GM18507 (cell line): Measurements from ENCODE around the gene MYO1B.

Experiments
- DNase-seq: peaks from one replicate; pipeline ENCODE4 v3.0.0; 2011; ENCODE audit warnings: low read depth; ENCODE audit not compliant: insufficient read length; ENCODE audit errors: extremely low spot score
- FAIRE-seq: peaks from 2 replicates; lab custom pipeline; 2011; peaks lifted over from hg19 to GRCh38; lab: Jason Lieb, UNC

MYO1B gene

DNA sequence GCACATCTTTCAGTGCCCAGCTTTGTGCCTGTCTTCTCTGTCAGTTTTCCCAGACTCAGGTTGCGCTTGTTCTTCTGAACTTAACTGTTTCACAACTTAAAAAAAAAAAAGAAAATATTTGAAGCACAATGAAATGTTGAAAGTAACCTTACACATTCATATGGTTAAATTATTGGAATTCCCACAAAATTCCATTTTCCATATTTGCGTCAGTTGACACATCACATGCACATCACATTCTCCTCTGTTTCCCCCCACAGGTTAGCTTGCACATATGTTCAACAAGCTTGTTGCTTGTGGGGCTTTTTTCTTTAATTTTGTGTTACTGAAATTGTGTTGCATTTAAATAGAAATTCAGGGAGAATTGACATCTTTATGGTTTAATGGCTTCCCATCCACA lies 8.3 kb downstream of the MYO1B start:
- DNase-seq: no peak
- no peak for FAIRE-seq

DNA sequence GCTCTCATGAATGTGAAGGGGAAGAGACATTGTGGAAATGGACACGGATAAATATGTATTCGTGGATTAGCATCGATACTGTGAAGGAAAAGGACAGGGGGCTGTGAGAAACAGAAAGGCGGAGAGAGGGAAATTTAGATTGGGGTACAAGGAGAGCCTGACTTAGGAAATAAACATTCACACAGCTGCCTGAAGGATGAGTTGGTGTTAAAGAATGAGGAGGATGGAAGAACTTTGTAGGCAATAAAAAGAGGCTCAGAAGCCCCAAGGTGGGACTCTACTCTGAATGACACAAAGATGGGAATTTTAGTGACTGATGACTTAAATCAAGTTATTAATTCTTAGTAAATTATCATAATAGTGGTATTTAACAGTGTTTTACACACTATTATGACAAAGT lies 10.1 kb downstream of the MYO1B start:
- FAIRE-seq: no peak
- no peak for DNase-seq

DNA sequence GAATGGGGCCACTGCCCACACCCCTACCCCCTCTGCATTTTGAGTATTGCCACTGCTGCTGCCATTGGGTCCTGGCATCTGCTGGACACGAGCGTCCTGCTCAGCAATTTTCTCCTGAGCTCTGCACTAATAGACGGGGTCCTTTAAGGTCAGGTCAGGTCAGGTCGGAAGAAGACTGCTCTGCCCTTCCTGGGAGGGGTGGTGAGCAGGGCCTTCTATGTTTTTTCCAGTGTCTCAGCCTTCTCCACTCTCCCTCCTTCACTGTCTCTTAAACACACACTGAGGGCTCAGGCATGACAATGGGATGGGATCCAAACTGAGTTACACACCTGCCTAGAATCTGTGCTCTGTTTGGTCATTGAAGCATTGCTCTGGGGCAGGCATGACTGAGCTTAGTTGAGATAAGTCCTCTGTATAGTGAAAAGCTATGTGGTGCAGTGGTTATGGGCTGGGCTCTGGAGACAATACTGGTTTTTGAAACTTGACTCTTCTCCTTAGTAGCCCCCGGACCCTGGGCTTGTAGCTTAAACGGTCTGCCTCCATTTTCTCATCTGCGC lies 10.6 kb downstream of the MYO1B start:
- no peak for DNase-seq
- FAIRE-seq: no peak

DNA sequence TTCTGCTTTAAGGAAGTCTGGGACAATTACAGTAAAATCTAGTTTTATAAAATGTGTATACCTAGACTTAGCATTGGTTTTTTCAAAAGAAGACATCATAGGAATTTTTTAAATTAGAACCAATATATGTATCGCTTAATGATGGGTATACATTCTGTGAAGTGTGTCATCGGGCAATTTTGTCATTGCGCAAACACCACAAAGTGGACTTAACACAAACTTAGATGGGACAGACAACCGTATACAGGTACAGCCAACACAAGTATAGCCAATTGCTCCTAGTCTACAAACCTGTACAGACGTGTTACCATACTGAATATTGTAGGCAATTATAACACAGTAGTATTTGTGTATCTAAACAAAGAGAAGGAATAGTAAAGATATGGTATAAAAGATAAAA lies 12.7 kb downstream of the MYO1B start:
- DNase-seq (no peak), FAIRE-seq (no peak)

DNA sequence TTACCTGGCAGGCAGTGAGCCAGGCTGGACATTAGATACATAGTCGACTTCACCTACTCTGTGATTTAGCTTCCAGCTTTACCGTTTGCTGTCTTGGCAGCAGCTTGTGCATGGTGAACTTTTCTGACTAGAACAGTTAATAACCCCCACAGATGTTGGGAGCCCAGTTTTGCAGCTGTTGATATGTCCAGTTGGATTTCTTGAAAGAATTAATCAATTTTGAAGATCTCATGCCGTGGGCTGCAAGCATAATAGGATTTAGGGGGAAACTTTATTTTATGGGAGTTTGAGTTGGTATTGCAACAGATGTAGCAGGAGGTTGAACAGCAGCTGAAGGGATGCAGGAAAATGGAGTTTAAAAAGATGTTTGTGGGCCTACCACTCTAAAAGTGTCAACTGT lies 13.8 kb downstream of the MYO1B start:
- DNase-seq (no peak), FAIRE-seq (no peak)

DNA sequence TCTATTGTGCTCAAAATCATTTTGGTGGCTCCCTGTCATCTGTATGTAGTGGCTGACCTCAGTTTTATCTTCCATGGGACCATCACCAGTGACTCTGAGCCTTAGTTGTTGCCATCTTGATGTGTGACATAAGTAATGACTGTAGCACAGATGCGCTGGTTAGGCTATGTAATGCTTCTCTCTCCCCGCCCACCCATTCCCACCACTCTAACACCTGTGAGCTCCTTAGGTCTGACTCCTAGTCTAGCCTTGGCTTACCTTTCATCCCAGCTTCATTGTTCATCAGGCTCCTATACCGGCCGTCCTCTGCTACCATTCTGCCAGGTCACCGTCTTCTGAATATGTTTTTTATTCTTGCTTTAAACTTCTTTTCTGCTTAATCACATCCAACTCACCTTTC lies 17.2 kb downstream of the MYO1B start:
- no peak for FAIRE-seq
- DNase-seq: no peak

DNA sequence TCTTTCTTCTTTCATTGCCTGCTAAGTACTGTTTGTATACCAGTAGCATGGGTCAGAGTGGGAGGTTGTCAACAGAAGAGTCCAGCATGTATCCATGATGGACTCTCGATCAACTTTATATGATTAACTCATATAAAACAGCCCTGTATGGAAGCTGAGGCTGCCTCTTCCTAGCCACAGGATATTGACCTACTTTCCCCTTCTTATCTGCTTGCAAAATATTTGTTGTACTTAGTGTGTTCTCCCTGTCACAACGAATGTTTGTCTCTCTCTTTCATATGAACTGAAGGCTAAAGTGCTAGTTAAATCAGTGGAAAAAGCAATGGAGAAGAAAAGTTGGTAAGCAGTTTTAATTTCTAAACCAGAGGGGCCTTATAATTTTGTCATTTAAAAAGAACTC lies 17.8 kb downstream of the MYO1B start:
- DNase-seq: no peak
- no peak for FAIRE-seq

DNA sequence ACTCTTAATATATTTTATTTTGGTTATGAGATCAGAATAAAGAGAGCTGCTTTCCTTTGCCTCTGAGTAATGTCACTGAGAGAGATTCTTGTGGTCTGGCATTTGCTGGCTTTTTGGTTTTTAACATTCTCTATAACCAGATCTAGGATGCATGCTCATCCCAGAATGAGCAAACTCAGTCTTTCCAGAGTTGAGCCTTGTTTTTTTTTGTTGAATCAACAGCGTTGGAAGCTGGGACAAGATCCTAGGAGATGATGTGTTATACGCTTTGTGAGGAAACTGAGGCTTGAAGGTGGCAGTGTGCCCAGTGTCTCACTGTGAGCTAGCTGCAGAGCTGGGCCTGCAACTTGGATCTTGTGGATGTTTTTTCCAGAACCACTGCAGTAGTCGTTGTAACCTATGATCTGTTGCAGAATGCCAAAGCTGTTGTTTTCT lies 19.5 kb downstream of the MYO1B start:
- no peak for DNase-seq
- FAIRE-seq: no peak

DNA sequence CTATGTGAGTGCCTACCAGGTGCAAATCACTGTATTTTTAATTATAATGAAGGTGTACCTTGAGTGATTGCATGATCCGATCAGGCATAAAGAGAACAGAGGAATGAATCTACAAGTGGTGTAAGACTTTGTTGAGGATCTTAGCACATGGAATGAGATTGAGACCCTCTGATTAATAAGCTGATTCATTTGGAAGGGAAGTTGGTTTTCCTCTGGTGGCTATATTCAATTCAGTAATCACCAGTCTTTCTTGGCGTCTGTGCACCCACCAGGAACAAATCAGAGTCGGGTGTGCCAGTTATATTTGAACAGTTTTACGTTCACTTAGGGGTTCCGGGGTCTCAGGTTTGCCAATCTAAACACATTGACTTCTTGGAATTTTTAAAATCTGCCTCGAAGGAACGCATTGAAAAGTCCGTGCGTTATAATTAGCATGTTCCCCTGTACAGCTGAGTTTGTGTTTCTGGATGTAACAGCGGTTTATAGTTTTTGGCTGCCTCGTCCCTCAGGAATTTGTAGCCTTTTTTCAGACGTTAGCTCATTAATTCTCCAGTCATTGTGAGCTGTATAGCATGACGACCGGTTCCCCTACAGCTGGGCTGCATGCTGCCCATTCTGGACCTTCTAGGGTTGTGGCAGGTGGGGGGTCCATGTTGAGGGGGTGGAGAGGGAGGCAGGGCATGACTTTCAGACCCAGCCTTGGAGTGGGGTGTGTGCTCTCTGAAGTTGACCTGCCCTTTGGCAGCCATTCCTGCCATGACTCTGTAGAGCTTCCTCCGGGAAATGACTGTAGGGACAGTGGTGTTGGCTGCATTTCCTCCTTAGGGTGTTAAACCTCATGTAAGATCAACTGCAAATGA lies 20.3 kb downstream of the MYO1B start:
- DNase-seq (no peak), FAIRE-seq (no peak)

DNA sequence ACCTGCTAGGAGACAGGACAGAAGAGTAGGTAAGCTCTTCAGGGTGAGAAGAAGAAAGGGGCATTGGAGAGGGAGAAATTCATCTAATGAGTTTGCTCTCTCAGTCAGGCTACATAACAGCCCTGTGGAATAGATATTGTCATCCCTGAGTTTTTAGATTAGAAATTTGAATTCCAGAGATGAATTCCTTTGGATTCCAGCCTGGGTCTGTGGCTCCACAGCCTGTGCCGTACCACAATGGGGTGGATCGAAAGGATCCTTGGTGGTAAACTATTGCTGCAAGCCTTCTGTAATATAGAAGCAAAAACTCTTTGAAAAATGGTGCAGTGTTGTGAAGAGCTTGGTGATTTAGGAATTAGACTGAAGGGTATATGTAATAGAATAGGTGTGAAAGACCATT lies 21.0 kb downstream of the MYO1B start:
- DNase-seq (no peak), FAIRE-seq (no peak)

DNA sequence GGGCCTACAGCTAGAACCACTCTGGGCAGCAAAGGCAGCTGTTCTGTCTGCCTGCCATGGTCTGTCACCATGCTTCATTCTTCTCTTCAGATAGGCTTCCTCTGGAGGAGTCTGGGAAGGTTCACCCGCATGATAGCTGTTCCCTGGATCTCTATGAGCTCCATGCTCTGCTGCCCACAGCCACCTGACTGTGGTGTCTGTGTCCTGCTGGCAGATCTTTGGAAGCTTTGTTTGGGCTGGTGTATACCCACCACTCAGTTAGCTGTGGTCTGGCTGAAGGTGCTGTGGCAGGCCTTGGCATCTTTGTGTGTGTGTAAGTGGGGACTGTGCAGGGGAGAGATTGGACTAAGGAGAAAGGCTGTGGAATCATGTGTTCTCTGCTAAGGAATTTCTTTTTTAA lies 23.4 kb downstream of the MYO1B start:
- no peak for DNase-seq
- no peak for FAIRE-seq

DNA sequence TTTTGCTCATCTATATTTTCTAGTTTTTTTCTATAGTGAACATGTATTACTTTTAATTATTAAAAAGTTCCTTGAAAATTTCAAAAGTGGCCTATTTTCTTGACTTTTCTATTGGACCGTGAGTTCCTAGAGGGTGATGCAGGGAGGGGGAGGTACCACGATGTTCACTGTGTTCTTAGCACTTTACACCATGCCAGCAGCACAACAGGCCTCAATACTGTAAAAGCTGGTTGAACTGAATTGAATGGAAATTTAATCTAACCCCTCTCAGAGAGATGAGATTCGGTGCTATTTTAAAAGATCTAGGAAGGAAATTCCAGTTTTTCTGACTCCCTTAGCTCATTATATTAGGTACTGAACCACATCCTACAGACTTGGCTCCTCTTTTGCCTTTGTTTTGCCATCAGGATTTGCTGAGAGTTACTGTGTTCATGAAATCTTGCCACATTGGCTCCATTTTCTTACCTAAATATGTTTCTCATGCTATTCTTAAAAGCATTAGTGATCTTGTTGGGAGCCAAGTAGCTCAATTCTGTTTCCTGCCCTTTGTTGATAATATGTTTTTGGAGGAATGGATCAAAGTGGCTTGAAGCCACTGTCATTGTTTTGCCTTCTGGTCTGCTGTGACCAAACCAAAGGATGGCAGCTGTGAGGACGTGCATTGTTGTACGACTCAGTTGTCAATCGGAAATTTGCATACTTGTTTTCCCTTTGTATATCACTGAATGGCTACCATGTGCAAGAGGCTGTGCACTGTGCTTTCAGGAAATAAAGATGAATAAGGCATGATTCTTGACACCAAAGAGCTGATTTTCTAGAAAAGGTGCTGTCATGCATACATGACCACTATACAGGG lies 25.3 kb downstream of the MYO1B start:
- DNase-seq (no peak), FAIRE-seq (no peak)

DNA sequence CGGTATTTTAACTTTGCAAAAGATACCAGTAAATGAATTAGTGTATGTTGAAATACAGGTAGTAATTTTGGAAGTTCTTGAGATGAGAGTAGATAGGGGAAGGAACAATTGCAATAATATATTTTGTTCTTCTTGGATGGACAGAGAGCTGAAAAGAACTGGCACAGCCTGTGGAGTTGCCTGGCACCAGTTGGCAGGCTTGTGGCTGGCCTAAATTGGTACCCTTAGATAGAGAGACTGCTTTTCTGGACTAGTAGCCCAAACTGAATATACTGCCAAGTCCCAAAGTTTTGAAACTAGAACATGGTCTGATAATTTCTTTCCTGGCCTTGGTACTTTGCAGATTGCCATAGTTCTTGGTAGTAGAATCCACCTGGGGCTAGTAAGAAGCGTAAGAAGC lies 26.9 kb downstream of the MYO1B start:
- FAIRE-seq: no peak
- DNase-seq: no peak

DNA sequence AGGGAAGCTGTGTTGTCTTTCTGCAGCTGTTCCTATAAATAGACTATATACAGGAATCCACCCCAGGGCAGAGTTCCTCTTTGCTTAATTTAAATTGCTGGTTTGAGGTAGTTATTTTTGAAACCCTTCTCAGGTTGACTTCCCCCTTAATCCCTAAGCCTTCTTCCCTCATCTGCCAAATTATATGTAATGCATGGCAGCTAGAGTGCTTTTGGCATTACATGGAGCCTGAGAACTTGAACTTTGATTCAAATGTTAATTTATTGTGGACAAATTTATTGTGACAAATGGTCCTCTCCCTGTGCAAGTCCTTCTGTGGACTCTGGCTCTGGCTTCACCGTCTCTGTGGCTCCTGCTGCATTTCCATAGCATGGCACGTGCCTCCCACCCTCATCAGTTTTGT lies 29.2 kb downstream of the MYO1B start:
- FAIRE-seq (no peak), DNase-seq (no peak)

DNA sequence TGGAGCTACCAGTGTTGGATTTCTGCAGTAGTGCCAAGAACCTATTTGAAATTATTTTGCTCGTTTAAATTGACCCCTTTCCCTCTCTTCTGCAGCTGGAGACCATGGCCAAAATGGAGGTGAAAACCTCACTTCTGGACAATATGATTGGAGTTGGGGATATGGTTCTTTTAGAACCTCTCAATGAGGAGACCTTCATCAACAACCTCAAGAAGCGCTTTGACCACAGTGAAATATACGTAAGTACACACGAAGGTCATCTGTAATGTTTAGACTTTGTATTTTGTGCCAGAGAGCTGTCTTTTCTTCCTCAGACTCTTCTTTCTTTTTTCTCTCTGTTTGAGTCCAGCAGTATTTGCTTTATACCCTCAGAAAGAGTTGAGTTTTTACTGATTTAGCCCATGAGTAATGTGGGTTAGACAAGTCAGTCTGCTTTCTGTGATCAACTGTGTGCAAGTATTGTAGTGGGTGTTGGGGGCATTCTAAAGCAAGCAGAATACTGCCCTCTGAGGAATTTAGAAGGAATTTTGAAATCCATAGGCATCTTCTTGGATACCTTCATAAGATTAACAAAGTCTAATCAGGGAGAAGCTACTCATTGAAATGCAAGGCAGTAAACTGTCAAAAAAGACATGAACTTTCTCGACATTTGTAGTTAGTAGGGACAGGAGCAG lies 31.7 kb downstream of the MYO1B start:
- no peak for DNase-seq
- no peak for FAIRE-seq

DNA sequence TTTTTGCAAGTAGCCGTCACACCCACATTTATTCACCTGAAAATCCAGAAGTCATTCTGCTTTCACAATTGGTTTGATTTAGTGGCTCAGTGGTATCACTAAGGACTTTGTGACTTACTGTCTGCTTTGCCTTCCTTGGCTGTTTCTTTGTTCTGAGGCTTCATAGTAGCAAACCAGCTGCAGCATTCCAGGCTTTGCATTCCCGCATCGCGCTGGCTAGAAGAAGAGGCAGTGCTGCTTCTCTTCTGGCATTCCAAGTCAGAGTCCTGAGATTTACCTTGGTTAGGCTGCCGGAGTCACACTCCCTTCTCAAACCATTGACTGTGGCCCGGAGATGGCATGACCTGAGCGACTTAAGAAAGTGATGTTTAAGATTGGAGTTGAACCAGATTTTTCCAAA lies 35.1 kb downstream of the MYO1B start:
- FAIRE-seq (no peak), DNase-seq (no peak)

DNA sequence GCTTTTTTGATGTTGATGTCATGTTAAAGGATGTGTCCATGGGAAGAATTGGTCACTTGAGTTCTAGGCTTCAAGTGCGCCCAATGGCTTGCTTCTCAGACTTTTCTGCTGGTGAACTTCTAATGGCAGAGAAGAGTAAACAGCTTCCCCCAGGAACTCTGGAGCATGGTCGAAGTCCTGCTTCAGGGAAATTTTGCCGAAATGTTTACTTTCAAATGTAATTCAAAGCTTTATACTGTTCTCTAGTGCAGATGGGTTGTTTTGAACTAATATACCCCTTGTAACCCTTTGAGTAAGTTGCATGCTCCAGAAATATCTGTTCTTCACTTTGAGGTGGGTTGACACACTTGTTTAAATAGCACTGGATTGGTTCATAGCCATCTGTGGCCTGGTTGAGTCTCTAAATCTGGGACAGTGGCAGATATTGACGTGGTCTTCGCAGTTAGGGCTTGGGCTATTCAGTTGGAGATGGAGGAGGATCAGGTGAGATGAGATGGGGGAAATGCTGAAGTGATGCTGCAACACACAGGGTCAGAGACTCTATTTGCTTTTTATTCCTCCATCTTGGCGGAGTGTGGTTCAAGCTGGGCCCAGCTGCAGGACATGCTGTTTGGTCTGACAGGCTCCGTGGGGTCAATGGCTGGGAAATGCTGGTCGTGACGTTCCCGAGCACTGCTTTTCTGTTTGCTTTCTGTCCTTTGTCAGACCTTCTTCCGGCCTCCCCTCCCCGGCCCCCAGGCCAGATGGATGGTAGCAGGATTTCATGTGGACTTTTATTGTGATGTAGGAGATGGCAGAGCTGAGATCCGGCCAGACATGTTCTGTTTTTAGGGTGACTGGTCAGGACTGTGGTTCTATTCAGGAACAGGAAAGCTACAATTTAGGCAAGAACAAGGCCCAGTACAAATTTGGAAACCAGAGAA lies 35.9 kb downstream of the MYO1B start:
- no peak for FAIRE-seq
- no peak for DNase-seq

DNA sequence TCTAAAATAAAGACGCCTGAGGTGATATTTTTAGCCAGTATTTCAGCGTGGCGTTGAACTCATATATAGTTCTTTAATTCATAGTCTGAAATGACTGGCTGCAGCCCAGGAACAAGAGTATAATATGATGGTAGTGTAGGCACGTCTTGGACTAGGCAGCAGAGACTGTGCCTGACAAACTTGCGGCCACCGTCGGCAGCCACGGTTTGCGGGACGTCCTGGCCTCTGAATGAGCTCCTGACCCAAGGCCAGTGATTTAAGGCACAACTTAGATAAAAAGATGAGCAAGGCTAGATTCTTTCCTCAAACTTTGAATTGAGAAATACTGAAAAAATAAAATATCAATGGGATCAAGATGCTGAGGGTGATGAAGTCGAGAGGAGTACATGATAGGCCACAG lies 40.0 kb downstream of the MYO1B start:
- DNase-seq (no peak), FAIRE-seq (no peak)

DNA sequence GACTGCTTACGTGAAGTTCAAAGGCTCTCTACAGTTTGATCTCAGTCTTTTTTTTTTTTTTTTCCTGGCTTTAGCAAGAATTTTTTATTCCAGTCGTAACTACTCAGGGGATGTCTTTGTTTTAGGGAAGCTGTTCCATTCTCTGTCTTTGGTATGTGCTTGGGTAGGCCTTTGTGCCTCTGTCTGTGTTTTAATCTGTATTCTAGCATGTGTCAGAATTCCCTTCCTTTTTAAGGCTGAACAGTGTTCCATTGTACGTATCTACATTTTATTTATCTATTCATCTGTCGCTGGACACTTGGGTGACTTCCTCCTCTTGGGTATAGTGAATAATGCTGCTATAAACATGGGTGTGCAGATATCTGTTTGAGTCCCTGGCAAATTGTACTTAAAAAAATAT lies 42.6 kb downstream of the MYO1B start:
- no peak for DNase-seq
- no peak for FAIRE-seq
